ENCODE measurements around the gene ADIPOQ.
"Not testable (repeated sequence)": the region's sequence is repeated elsewhere in the genome, so short reads cannot be mapped to it uniquely, and the experiment has no call there.

The ADIPOQ gene

DNA sequence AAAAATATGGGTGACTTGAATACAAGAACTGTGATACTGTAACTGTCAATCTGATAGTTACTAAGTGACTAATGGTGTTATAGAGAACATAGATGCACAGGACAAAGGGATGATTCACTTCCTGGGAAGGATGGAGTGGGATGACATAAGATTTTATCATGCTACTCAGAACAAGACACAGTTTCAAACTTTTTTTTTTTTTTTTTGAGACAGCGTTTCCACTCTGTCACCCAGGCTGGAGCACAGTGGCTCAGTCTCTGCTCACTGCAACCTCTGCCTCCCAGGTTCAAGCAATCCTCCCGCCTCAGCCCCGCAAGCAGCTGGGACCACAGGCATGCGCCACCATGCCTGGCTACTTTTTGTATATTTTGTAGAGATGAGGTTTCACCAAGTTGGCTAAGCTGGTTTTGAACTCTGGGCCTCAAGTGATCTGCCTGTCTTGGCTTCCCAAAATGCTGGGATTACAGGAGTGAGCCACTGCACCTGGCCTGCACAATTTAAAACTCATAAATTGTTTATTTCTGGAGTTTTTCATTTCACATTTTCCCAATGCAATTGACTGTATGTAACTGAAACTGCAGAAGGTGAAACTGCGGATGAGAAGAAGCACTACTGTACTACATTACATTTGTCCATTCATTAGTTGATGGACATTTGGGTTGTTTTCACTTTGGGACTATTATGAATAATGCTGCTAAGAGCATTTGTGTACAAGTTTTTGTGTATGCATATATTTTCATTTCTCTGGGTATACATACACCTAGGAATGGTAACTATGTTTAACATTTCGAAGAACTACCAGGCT is 40.6 kb downstream of the ADIPOQ start:
- Histone ChIP-seq H4K8ac (ENCODE audit: low read depth, low read length) (no peak overlapping the region), H3K36me3 (ENCODE audit: control insufficient read depth, insufficient read depth, low read length) (no peaks in the 10 kb centered on the region), H3K56ac (ENCODE audit: low read length) (no peak overlapping the region), H4K5ac (ENCODE audit: low read length) (no peak overlapping the region), H2AK5ac (ENCODE audit: low read length) (no peak overlapping the region), H3K4me2 (ENCODE audit: low read length) (no peak overlapping the region), H3K4me1 (ENCODE audit: control insufficient read depth, low read depth, low read length) (peaks cover 4% of the 10 kb centered on the region), H3K4me3 (ENCODE audit: low read length) (no peak overlapping the region), H3K27me3 (ENCODE audit: insufficient read depth, low read length, poor library complexity) (no peaks in the 10 kb centered on the region), H2BK120ac (ENCODE audit: low read depth, low read length) (no peak overlapping the region), H3K4ac (ENCODE audit: low read depth, low read length) (no peak overlapping the region), H3K18ac (ENCODE audit: low read length) (no peak overlapping the region), H2BK15ac (replicated peaks; ENCODE audit: low read depth) (no peak overlapping the region), H3K9ac (ENCODE audit: low read length) (no peak overlapping the region), H3K79me1 (ENCODE audit: low read length) (no peaks in the 10 kb centered on the region), H2BK5ac (ENCODE audit: low read length) (no peak overlapping the region), H3K23ac (ENCODE audit: low read length) (no peak overlapping the region), H3K27ac (ENCODE audit: low read depth, low read length) (no peak overlapping the region), H3K79me2 (ENCODE audit: control insufficient read depth, insufficient read depth, low read length) (no peaks in the 10 kb centered on the region)
- DNase-seq = peak; percentile 45
- whole genome bisulfite sequencing (ENCODE audit: extremely low coverage, insufficient coverage, low lambda C conversion rate) = no CpG with 5 or more reads among the region's 6 CpGs

DNA sequence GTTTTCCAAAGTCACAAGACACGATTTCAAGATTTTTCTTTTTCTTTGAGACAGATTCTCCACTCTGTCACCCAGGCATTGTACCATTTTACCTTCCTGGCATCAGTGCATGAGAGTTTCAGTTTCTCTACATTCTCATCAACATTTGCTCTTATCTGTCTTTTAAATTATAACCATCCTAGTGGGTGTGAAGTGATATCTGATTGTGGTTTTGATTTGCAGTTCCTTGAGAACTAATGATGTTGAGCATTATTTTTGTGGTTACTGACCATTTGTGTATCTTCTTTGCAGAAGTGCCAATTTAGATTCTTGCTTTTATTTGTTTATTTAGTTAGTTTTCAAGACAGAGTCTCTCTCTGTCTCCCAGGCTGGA is 41.2 kb downstream of the ADIPOQ start:
- Histone ChIP-seq H3K79me2 (ENCODE audit: control insufficient read depth, insufficient read depth, low read length) (no peaks in the 10 kb centered on the region), H3K27me3 (ENCODE audit: insufficient read depth, low read length, poor library complexity) (no peaks in the 10 kb centered on the region), H4K5ac (ENCODE audit: low read length) (no peak overlapping the region), H2BK5ac (ENCODE audit: low read length) (no peak overlapping the region), H3K4me2 (ENCODE audit: low read length) (no peak overlapping the region), H3K27ac (ENCODE audit: low read depth, low read length) (no peak overlapping the region), H2AK5ac (ENCODE audit: low read length) (no peak overlapping the region), H2BK120ac (ENCODE audit: low read depth, low read length) (no peak overlapping the region), H2BK15ac (replicated peaks; ENCODE audit: low read depth) (no peak overlapping the region), H3K56ac (ENCODE audit: low read length) (no peak overlapping the region), H3K4ac (ENCODE audit: low read depth, low read length) (no peak overlapping the region), H4K8ac (ENCODE audit: low read depth, low read length) (no peak overlapping the region), H3K79me1 (ENCODE audit: low read length) (no peaks in the 10 kb centered on the region), H3K4me1 (ENCODE audit: control insufficient read depth, low read depth, low read length) (peaks cover 7% of the 10 kb centered on the region), H3K36me3 (ENCODE audit: control insufficient read depth, insufficient read depth, low read length) (no peaks in the 10 kb centered on the region), H3K9ac (ENCODE audit: low read length) (no peak overlapping the region), H3K18ac (ENCODE audit: low read length) (no peak overlapping the region), H3K23ac (ENCODE audit: low read length) (no peak overlapping the region), H3K4me3 (ENCODE audit: low read length) (no peak overlapping the region)
- WGBS (ENCODE audit: extremely low coverage, insufficient coverage, low lambda C conversion rate) = no CpG with 5 or more reads among the region's 1 CpG
- DNase-seq = no peak

DNA sequence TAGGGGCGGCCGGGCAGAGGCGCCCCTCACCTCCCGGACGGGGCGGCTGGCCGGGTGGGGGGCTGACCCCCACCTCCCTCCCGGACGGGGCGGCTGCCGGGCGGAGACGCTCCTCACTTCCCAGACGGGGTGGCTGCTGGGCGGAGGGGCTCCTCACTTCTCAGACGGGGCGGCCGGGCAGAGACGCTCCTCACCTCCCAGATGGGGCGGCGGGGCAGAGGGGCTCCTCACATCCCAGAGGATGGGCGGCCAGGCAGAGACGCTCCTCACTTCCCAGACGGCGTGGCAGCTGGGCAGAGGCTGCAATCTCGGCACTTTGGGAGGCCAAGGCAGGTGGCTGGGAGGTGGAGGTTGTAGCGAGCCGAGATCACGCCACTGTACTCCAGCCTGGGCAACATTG is 42.4 kb downstream of the ADIPOQ start:
- not testable (repeated sequence) for DNase-seq; H3K23ac ChIP-seq (ENCODE audit: low read length); H2BK120ac ChIP-seq (ENCODE audit: low read depth, low read length); H3K4me1 ChIP-seq (ENCODE audit: control insufficient read depth, low read depth, low read length); H4K8ac ChIP-seq (ENCODE audit: low read depth, low read length); H2BK15ac ChIP-seq (replicated peaks; ENCODE audit: low read depth); H3K36me3 ChIP-seq (ENCODE audit: control insufficient read depth, insufficient read depth, low read length); H3K4me3 ChIP-seq (ENCODE audit: low read length); H3K9ac ChIP-seq (ENCODE audit: low read length); H3K56ac ChIP-seq (ENCODE audit: low read length); H3K27me3 ChIP-seq (ENCODE audit: insufficient read depth, low read length, poor library complexity); H3K4ac ChIP-seq (ENCODE audit: low read depth, low read length); H4K5ac ChIP-seq (ENCODE audit: low read length); H2AK5ac ChIP-seq (ENCODE audit: low read length); H2BK5ac ChIP-seq (ENCODE audit: low read length); H3K79me1 ChIP-seq (ENCODE audit: low read length); H3K27ac ChIP-seq (ENCODE audit: low read depth, low read length); H3K18ac ChIP-seq (ENCODE audit: low read length); H3K4me2 ChIP-seq (ENCODE audit: low read length); H3K79me2 ChIP-seq (ENCODE audit: control insufficient read depth, insufficient read depth, low read length)
- WGBS (ENCODE audit: extremely low coverage, insufficient coverage, low lambda C conversion rate) = no CpG with 5 or more reads among the region's 29 CpGs

DNA sequence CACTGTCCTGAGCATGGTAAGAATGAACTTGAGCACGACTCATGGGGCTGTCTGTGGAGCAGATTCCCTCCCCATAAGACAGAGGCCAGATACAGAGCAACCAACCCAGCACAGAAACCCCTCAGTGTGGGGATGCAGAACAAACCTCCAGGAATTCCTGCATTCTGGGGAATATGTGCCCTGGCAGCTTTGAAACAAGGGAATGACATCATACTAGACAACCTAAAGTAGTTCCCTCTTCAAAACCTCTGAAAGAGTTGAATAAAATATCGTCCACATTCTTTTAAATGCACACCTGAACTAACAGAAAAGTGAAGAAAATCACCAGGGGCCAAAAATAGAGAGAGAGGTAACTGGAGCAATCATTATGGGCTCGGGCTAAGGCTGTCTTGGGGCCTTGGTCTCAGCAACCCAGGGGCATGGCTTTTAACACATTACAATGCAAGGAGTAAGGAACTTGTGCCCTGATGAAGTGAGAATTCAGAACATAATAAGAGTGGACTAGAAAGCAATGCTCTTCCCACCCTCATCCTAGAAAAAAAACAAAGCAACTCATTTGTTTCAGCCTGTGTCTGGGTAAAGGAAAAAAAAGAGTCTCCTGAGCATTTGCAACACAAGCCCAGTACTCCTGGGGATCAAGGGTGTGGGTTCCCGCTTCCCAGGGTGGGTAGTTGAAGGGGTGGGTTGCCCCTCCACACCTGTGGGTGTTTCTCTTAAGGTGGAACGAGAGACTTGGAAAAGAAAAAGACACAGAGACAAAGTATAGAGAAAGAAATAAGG is 43.9 kb downstream of the ADIPOQ start:
- H3K27me3 ChIP-seq (ENCODE audit: insufficient read depth, low read length, poor library complexity) = no peaks in the 10 kb centered on the region
- no peaks in the 10 kb centered on the region for H3K36me3 ChIP-seq (ENCODE audit: control insufficient read depth, insufficient read depth, low read length)
- H2BK15ac ChIP-seq (replicated peaks; ENCODE audit: low read depth) = no peak overlapping the region
- no peak overlapping the region for H2BK5ac ChIP-seq (ENCODE audit: low read length)
- no peak overlapping the region for H3K4me3 ChIP-seq (ENCODE audit: low read length)
- peak overlapping the region; percentile 80 for H3K18ac ChIP-seq (ENCODE audit: low read length)
- H3K4me1 ChIP-seq (ENCODE audit: control insufficient read depth, low read depth, low read length) = peaks cover 7% of the 10 kb centered on the region
- H4K5ac ChIP-seq (ENCODE audit: low read length) = no peak overlapping the region
- peak overlapping the region; percentile 74 for H2BK120ac ChIP-seq (ENCODE audit: low read depth, low read length)
- H3K27ac ChIP-seq (ENCODE audit: low read depth, low read length) = peak overlapping the region; percentile 62
- WGBS (ENCODE audit: extremely low coverage, insufficient coverage, low lambda C conversion rate) = no CpG with 5 or more reads among the region's 5 CpGs
- no peak overlapping the region for H3K9ac ChIP-seq (ENCODE audit: low read length)
- H3K79me1 ChIP-seq (ENCODE audit: low read length) = no peaks in the 10 kb centered on the region
- H3K4ac ChIP-seq (ENCODE audit: low read depth, low read length) = no peak overlapping the region
- peak overlapping the region; percentile 34 for H3K56ac ChIP-seq (ENCODE audit: low read length)
- no peak overlapping the region for H3K4me2 ChIP-seq (ENCODE audit: low read length)
- H3K23ac ChIP-seq (ENCODE audit: low read length) = no peak overlapping the region
- DNase-seq = peak; percentile 32
- H2AK5ac ChIP-seq (ENCODE audit: low read length) = no peak overlapping the region
- H3K79me2 ChIP-seq (ENCODE audit: control insufficient read depth, insufficient read depth, low read length) = no peaks in the 10 kb centered on the region
- no peak overlapping the region for H4K8ac ChIP-seq (ENCODE audit: low read depth, low read length)

DNA sequence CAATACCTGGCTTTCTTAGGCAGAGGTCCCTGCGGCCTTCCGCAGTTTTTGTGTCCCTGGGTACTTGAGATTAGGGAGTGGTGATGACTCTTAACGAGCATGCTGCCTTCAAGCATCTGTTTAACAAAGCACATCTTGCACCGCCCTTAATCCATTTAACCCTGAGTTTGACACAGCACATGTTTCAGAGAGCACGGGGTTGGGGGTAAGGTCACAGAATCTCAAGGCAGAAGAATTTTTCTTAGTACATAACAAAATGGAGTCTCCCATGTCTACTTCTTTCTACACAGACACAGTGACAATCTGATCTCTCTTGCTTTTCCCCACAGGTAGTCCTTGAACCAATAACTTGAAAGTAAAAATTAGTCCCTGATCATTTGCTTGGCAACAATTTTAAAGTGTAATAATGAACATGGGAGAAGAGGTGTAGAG is 45.0 kb downstream of the ADIPOQ start:
- H3K36me3 ChIP-seq (ENCODE audit: control insufficient read depth, insufficient read depth, low read length); DNase-seq; H2BK15ac ChIP-seq (replicated peaks; ENCODE audit: low read depth); H3K27ac ChIP-seq (ENCODE audit: low read depth, low read length); H3K4ac ChIP-seq (ENCODE audit: low read depth, low read length); H3K56ac ChIP-seq (ENCODE audit: low read length); H3K4me3 ChIP-seq (ENCODE audit: low read length); H2AK5ac ChIP-seq (ENCODE audit: low read length); H4K5ac ChIP-seq (ENCODE audit: low read length); H3K27me3 ChIP-seq (ENCODE audit: insufficient read depth, low read length, poor library complexity); H3K4me2 ChIP-seq (ENCODE audit: low read length); H2BK5ac ChIP-seq (ENCODE audit: low read length); H3K79me1 ChIP-seq (ENCODE audit: low read length); H2BK120ac ChIP-seq (ENCODE audit: low read depth, low read length); H3K18ac ChIP-seq (ENCODE audit: low read length); H3K23ac ChIP-seq (ENCODE audit: low read length); H3K4me1 ChIP-seq (ENCODE audit: control insufficient read depth, low read depth, low read length); H3K9ac ChIP-seq (ENCODE audit: low read length); H4K8ac ChIP-seq (ENCODE audit: low read depth, low read length); H3K79me2 ChIP-seq (ENCODE audit: control insufficient read depth, insufficient read depth, low read length): not testable (repeated sequence)
- no CpG with 5 or more reads among the region's 5 CpGs for WGBS (ENCODE audit: extremely low coverage, insufficient coverage, low lambda C conversion rate)

Data from mesendoderm (in vitro differentiated cells).